IgD-negative memory B cell (primary cell): ENCODE measurements around the gene MICAL3. TPM values are rescaled to one million over a fixed set of nuclear protein-coding genes. Genes with fewer than 3 reads are reported as not detected.

Source experiments
- H3K27ac Mint-ChIP-seq, 3 donors: one replicate each; pipeline ENCODE4 v1.8.0; 2020 to 2022; ENCODE audit warnings: mild to moderate bottlenecking in 3 of 3, mixed read lengths in 3 of 3, moderate library complexity in 1 of 3
- H3K27me3 Mint-ChIP-seq: one replicate; pipeline ENCODE4 v1.8.0; 2021; ENCODE audit warnings: mixed read lengths
- H3K36me3 Mint-ChIP-seq: one replicate; pipeline ENCODE4 v1.8.0; 2020; ENCODE audit warnings: mild to moderate bottlenecking, mixed read lengths
- H3K4me1 Mint-ChIP-seq, 3 donors: one replicate each; pipeline ENCODE4 v1.8.0; 2020 to 2022; ENCODE audit warnings: mixed read lengths in 3 of 3, mild to moderate bottlenecking in 1 of 3
- H3K4me3 Mint-ChIP-seq, 4 donors: one replicate each; pipeline ENCODE4 v1.8.0; 2020 to 2022; ENCODE audit warnings: mild to moderate bottlenecking in 4 of 4, mixed read lengths in 4 of 4, moderate library complexity in 3 of 4
- H3K9me3 Mint-ChIP-seq, 3 donors: one replicate each; pipeline ENCODE4 v1.8.0; 2020 to 2021; ENCODE audit warnings: mixed read lengths in 3 of 3, mild to moderate bottlenecking in 1 of 3
- polyA plus RNA-seq: library from polyadenylated mRNA; unstranded; fragments of 300-500 nt; fragmentation: Illumina TruSeq; gene quantifications from one replicate; pipeline ENCODE4 v1.2.3, GENCODE V29; 2021

MICAL3 gene
- polyA plus RNA-seq, 1 donor from 2014 or later = 12.0 TPM

GRCh38 chr22:17902960-17903359 is 121.4 kb downstream of the MICAL3 start:
- H3K27ac Mint-ChIP-seq = peak overlapping the region in 1 of 3 donors; percentile 14
- no peaks in the 10 kb centered on the region for H3K9me3 Mint-ChIP-seq
- H3K4me3 Mint-ChIP-seq = peak overlapping the region in 1 of 4 donors; percentile 25
- H3K36me3 Mint-ChIP-seq = peaks cover 3% of the 10 kb centered on the region
- peaks cover 0 to 16% (median 7%) of the 10 kb centered on the region in 3 donors for H3K4me1 Mint-ChIP-seq
- H3K27me3 Mint-ChIP-seq = no peaks in the 10 kb centered on the region

- H3K4me1 Mint-ChIP-seq = peaks cover 7 to 15% (median 7%) of the 10 kb centered on the region in 3 donors
- H3K9me3 Mint-ChIP-seq = no peaks in the 10 kb centered on the region
- H3K27ac Mint-ChIP-seq = peak overlapping the region in 1 of 3 donors; percentile 4
- H3K27me3 Mint-ChIP-seq = no peaks in the 10 kb centered on the region
- peaks cover 1% of the 10 kb centered on the region for H3K36me3 Mint-ChIP-seq
- no peak overlapping the region for H3K4me3 Mint-ChIP-seq
These were observed 126.0 kb downstream of the MICAL3 start for GRCh38 chr22:17898375-17898774.

DNA sequence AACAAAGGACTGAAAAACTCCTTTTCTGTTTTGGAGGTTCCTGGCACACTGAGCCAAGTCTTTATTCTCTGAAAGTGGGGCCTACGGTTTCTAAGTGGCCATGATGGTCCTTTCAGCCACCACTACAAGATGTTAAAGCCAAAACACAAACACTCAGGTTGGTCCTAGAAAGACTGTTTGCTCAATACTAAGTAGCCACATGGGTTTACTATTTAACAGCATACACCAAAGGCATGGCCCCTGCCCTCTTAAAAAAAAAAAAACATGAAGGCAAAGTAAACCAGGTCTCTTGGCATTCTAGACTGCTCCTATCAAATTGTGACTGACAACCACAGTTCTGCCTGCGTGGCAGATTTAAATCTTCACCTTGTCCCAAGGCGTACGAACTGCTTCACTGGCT is 126.5 kb downstream of the MICAL3 start:
- no peaks in the 10 kb centered on the region for H3K9me3 Mint-ChIP-seq
- no peak overlapping the region for H3K4me3 Mint-ChIP-seq
- H3K27me3 Mint-ChIP-seq = no peaks in the 10 kb centered on the region
- peaks cover 4% of the 10 kb centered on the region for H3K36me3 Mint-ChIP-seq
- no peak overlapping the region for H3K27ac Mint-ChIP-seq
- H3K4me1 Mint-ChIP-seq = peaks cover 6 to 15% (median 9%) of the 10 kb centered on the region in 3 donors

GRCh38 chr22:17897426-17897825 is 126.9 kb downstream of the MICAL3 start:
- H3K9me3 Mint-ChIP-seq = no peaks in the 10 kb centered on the region
- H3K27me3 Mint-ChIP-seq = no peaks in the 10 kb centered on the region

DNA sequence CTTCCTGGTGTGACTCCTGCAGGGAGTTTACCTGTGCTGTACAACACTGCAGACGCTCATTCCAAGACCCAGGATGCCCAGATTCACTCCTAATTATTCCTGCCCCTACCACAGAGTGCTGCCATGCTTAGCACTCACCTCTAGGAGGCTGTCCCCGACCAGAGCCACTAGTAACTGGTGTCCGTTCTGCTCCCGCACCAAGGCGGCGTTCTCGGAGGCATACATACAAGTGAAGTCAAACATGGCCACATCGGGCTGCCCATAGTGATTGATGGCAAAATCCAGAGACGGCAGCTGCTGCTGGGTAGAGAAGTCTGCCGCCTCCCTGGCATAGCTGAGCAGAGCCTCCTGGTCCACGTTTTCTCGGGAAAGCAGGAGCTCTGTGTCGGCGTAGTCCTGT is 127.8 kb downstream of the MICAL3 start:
- H3K27me3 Mint-ChIP-seq = no peaks in the 10 kb centered on the region
- peaks cover 4% of the 10 kb centered on the region for H3K36me3 Mint-ChIP-seq
- no peak overlapping the region for H3K4me3 Mint-ChIP-seq
- H3K9me3 Mint-ChIP-seq = no peaks in the 10 kb centered on the region
- peaks cover 0 to 15% (median 9%) of the 10 kb centered on the region in 3 donors for H3K4me1 Mint-ChIP-seq
- H3K27ac Mint-ChIP-seq = no peak overlapping the region

More at GRCh38 chr22:17897426-17897825, 126.9 kb downstream of the MICAL3 start:
- Mint-ChIP-seq H3K4me3 (no peak overlapping the region), H3K27ac (peak overlapping the region in 1 of 3 donors; percentile 87), H3K4me1 (peaks cover 2 to 15% (median 9%) of the 10 kb centered on the region in 3 donors), H3K36me3 (peaks cover 4% of the 10 kb centered on the region)

GRCh38 chr22:17893900-17894535 is 130.3 kb downstream of the MICAL3 start:
- no peaks in the 10 kb centered on the region for H3K9me3 Mint-ChIP-seq
- peaks cover 4% of the 10 kb centered on the region for H3K36me3 Mint-ChIP-seq
- peaks cover 0 to 9% (median 6%) of the 10 kb centered on the region in 3 donors for H3K4me1 Mint-ChIP-seq
- peak overlapping the region in 1 of 3 donors; percentile 57 for H3K27ac Mint-ChIP-seq
- no peaks in the 10 kb centered on the region for H3K27me3 Mint-ChIP-seq
- H3K4me3 Mint-ChIP-seq = no peak overlapping the region

GRCh38 chr22:17892376-17892775 is 132.0 kb downstream of the MICAL3 start:
- no peaks in the 10 kb centered on the region for H3K27me3 Mint-ChIP-seq
- H3K27ac Mint-ChIP-seq = no peak overlapping the region
- H3K4me3 Mint-ChIP-seq = no peak overlapping the region
- H3K9me3 Mint-ChIP-seq = no peaks in the 10 kb centered on the region
- peaks cover 0 to 9% (median under 1%) of the 10 kb centered on the region in 3 donors for H3K4me1 Mint-ChIP-seq
- H3K36me3 Mint-ChIP-seq = peaks cover 6% of the 10 kb centered on the region

- H3K27ac Mint-ChIP-seq = no peak overlapping the region
- no peaks in the 10 kb centered on the region for H3K9me3 Mint-ChIP-seq
These were observed 132.7 kb downstream of the MICAL3 start for GRCh38 chr22:17891481-17892167.

DNA sequence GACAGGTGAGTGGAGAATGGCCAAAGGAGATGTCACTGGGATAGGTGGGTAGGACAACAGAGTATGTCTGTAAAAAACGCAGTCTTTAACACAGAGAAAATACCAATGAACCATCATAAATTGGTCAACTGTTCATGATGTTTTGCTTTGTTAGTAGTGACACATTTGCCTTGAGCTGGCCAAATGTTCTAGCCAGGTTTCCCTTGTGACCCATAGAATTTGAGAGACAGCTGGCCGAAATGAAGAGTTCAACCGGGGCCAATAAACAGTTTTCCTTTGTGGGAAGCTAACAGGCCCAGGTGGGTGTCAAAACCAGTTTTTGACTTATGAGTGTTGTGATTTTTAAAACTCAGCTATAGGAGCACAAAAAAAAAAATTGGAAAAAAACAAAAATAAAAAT is 133.5 kb downstream of the MICAL3 start:
- H3K36me3 Mint-ChIP-seq = peaks cover 6% of the 10 kb centered on the region
- no peaks in the 10 kb centered on the region for H3K27me3 Mint-ChIP-seq
- no peaks in the 10 kb centered on the region for H3K9me3 Mint-ChIP-seq
- no peak overlapping the region for H3K27ac Mint-ChIP-seq
- H3K4me1 Mint-ChIP-seq = peaks cover 0 to 7% (median 0%) of the 10 kb centered on the region in 3 donors
- no peak overlapping the region for H3K4me3 Mint-ChIP-seq

More at GRCh38 chr22:17891481-17892167, 132.7 kb downstream of the MICAL3 start:
- Mint-ChIP-seq H3K36me3 (peaks cover 6% of the 10 kb centered on the region), H3K4me1 (peaks cover 0 to 9% (median 0%) of the 10 kb centered on the region in 3 donors), H3K4me3 (no peak overlapping the region), H3K27me3 (no peaks in the 10 kb centered on the region)

GRCh38 chr22:17890245-17890671 is 134.1 kb downstream of the MICAL3 start:
- Mint-ChIP-seq H3K4me1 (peaks cover 0 to 5% (median 0%) of the 10 kb centered on the region in 3 donors), H3K4me3 (no peak overlapping the region), H3K9me3 (no peaks in the 10 kb centered on the region), H3K27me3 (no peaks in the 10 kb centered on the region), H3K36me3 (peaks cover 6% of the 10 kb centered on the region), H3K27ac (peak overlapping the region in 1 of 3 donors; percentile 20)

GRCh38 chr22:17888855-17889254 is 135.5 kb downstream of the MICAL3 start:
- H3K4me1 Mint-ChIP-seq = peaks cover 0 to 2% (median 0%) of the 10 kb centered on the region in 3 donors
- no peak overlapping the region for H3K27ac Mint-ChIP-seq
- H3K9me3 Mint-ChIP-seq = no peaks in the 10 kb centered on the region
- peaks cover 6% of the 10 kb centered on the region for H3K36me3 Mint-ChIP-seq
- H3K27me3 Mint-ChIP-seq = no peaks in the 10 kb centered on the region
- H3K4me3 Mint-ChIP-seq = no peak overlapping the region

DNA sequence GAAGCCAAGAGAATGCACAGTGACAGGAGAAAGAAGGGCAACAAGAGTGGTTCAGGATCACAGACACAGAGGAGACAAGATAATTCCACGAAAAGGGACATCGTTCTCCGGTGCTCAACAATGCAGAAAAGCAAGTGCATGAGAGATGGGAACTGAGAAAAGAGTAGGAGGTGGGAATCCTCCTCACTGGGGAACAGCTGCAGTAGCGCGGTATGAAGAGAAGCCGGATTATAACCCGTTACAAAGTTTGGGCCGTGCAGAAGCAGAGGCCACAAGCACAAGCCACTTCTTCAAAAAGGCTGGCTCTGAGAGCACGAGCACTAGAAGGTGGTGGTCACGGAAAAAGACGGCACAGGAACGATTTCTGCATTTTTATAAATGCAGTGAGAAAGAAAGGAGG is 135.9 kb downstream of the MICAL3 start:
- H3K36me3 Mint-ChIP-seq = peaks cover 6% of the 10 kb centered on the region

GRCh38 chr22:17884893-17885292 is 139.5 kb downstream of the MICAL3 start:
- Mint-ChIP-seq H3K4me3 (no peak overlapping the region), H3K4me1 (no peaks in the 10 kb centered on the region), H3K9me3 (no peaks in the 10 kb centered on the region), H3K27me3 (no peaks in the 10 kb centered on the region), H3K27ac (peak overlapping the region in 1 of 3 donors; percentile 59), H3K36me3 (peaks cover 2% of the 10 kb centered on the region)

More for the DNA sequence above, 135.9 kb downstream of the MICAL3 start:
- H3K27me3 Mint-ChIP-seq = no peaks in the 10 kb centered on the region
- no peak overlapping the region for H3K4me3 Mint-ChIP-seq
- no peaks in the 10 kb centered on the region for H3K9me3 Mint-ChIP-seq
- peak overlapping the region in 1 of 3 donors; percentile 5 for H3K27ac Mint-ChIP-seq
- peaks cover 0 to 2% (median 0%) of the 10 kb centered on the region in 3 donors for H3K4me1 Mint-ChIP-seq

DNA sequence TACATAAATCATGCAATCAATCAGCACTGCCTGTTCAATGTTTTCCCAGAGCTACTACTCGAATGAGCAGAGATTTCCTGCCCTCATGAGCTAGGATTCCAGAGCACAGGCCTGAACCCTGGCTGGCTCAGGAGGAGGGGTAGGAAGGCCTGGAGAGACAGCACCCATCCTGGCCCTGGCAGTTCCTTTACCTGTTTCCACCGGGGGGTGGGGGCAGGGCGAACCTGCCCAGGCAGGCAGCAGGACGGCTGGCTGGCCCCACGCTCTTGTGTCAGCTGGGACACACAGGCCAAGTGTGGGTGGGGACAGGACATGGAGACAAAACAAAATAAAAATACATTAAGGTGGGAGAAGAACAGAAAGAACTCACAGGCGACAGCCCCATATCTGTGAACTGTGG is 140.3 kb downstream of the MICAL3 start:
- Mint-ChIP-seq H3K4me3 (no peak overlapping the region), H3K27me3 (no peaks in the 10 kb centered on the region), H3K36me3 (peaks cover 2% of the 10 kb centered on the region), H3K27ac (no peak overlapping the region), H3K9me3 (no peaks in the 10 kb centered on the region), H3K4me1 (no peaks in the 10 kb centered on the region)

DNA sequence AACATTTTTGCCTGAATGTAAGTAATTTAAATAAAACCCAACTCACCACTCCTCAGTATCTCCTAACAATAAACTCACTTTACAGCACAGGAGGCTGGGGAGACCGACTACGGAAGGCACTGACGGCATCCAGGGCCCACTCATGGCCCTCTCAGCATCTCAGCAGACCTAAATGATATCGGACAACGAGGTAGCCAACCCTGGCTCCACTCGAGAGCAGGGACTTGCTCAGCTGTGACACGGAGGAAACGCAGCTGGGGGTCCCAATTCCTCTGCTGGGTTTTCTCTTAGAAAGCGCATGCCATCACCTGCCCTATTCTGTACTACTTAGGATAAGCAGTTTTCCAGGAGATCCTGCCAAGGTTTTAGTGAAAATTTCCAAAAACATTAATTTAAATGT is 141.0 kb downstream of the MICAL3 start:
- H3K36me3 Mint-ChIP-seq = peaks cover 2% of the 10 kb centered on the region
- H3K27ac Mint-ChIP-seq = no peak overlapping the region
- H3K4me3 Mint-ChIP-seq = no peak overlapping the region
- peaks cover 0 to 4% (median 0%) of the 10 kb centered on the region in 3 donors for H3K4me1 Mint-ChIP-seq
- no peaks in the 10 kb centered on the region for H3K9me3 Mint-ChIP-seq
- H3K27me3 Mint-ChIP-seq = no peaks in the 10 kb centered on the region
